ENCODE data around the gene LUC7L2. TPM values are rescaled to one million over a fixed set of nuclear protein-coding genes. Genes with fewer than 3 reads are reported as not detected.
A peak's percentile ranks its signal among the peaks of the same experiment; 100 is the strongest.

Gene LUC7L2
- total RNA-seq, 4 donors from 2014 or later = 29.4 to 77.6 (median 50.0) TPM

DNA sequence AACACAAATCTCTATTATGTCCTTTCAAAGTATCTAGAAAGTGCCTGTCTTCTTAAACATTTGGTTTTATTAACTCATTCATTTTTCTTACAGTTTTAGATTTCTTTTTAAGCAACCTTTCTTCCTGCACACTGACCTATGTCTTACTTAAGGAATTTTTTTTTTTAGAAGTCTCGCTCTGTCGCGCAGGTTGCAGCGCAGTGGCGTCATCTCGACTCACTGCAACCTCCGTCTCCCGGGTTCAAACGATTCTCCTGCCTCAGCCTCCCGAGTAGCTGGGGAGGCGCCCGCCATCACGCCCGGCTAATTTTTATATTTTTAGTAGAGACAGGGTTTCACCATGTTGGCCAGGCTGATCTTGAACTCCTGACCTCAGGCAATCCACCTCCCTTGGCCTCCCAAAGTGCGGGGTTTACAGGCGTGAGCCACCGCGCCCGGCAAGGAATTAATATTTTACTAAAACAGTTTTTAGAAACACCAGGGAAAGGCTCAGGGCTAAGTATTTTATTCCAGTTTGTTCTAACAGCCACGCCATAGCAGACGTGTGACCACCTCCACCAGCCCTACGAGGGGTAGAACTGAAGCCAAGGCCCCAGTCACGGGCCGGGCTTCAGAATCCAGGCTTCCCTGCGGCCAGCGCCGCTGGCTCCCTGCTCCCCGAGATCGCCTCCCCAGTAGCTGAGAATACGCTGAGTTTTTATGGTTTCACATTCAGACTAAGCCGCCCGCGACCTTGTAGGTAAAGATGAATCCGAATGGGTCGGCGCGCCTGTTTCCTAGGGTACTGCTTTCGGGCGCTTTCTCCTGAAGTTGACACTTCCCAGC lies 941 bp upstream of the LUC7L2 start:
- Histone ChIP-seq H3K4me1 (peaks cover 22 to 44% (median 24%) of the 10 kb centered on the region in 3 donors), H3K27ac (peak overlapping the region; percentile 97 to 100 (median 100)), H3K4me3 (peak overlapping the region; percentile 80 to 100 (median 92)), H3K9me3 (no peaks in the 10 kb centered on the region), H3K27me3 (no peaks in the 10 kb centered on the region), H3K36me3 (peaks cover 0 to 8% (median 0%) of the 10 kb centered on the region in 3 donors)
- DNase-seq = peak; percentile 56
- 2 to 10% methylated on average over 10 to 26 of the region's 39 CpGs for WGBS, 2 donors
- intact Hi-C loops (cut with DNase I) = no loop called here
- TF ChIP-seq, protein P1, sequence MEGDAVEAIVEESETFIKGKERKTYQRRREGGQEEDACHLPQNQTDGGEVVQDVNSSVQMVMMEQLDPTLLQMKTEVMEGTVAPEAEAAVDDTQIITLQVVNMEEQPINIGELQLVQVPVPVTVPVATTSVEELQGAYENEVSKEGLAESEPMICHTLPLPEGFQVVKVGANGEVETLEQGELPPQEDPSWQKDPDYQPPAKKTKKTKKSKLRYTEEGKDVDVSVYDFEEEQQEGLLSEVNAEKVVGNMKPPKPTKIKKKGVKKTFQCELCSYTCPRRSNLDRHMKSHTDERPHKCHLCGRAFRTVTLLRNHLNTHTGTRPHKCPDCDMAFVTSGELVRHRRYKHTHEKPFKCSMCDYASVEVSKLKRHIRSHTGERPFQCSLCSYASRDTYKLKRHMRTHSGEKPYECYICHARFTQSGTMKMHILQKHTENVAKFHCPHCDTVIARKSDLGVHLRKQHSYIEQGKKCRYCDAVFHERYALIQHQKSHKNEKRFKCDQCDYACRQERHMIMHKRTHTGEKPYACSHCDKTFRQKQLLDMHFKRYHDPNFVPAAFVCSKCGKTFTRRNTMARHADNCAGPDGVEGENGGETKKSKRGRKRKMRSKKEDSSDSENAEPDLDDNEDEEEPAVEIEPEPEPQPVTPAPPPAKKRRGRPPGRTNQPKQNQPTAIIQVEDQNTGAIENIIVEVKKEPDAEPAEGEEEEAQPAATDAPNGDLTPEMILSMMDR (IDR thresholded peaks at IDR 0.05) = no peak
- TF ChIP-seq POLR2A (IDR thresholded peaks at IDR 0.05) = no peak

DNA sequence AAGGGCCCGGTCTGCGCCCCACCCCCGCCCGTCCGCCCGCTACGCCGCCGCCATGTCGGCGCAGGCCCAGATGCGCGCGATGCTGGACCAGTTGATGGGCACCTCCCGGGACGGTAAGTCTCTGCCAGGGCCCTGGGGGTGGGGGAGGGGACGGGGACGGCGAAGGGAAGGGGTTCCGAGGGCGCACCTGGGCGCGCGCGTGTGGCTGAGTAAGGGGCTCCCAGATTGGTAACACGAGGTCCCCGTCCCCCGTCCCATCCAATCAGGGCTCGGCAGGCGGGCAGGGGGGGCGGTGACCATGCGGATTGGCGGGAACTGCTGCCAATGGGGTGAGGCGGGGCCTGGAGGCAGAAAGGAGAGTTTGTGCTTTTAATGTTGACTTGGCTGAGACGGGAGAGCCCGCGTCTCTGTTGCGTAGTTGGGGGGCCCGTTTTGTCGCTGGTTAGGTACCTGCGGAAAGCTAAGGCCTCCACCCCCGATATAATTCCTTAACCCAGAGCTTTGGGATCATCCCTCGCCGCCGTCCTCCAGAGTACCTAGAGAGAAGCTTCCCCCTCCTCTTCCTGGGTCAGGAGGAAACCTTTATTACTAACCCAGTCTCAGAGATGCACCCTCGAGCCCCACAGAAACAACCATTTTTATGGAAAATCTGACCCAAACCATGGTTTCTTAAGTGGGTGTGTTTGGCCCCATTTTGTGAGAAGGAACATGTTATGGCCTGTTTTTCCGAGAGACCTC lies 685 bp downstream of the LUC7L2 start:
- Histone ChIP-seq H3K4me1 (peaks cover 22 to 60% (median 28%) of the 10 kb centered on the region in 3 donors), H3K27me3 (no peaks in the 10 kb centered on the region), H3K9me3 (no peaks in the 10 kb centered on the region), H3K27ac (peak overlapping the region; percentile 97 to 100 (median 100)), H3K4me3 (peak overlapping the region; percentile 80 to 100 (median 92)), H3K36me3 (peaks cover 0 to 23% (median 0%) of the 10 kb centered on the region in 3 donors)
- peak; percentile 84 for DNase-seq
- TF ChIP-seq, protein P1 (IDR thresholded peaks at IDR 0.05) = no peak
- TF ChIP-seq POLR2A (IDR thresholded peaks at IDR 0.05) = peak in 3 of 4 donors; percentile 57 to 75 (median 60)
- intact Hi-C loops (cut with DNase I) = no loop called here
- 0% methylated on average over 6 to 24 of the region's 47 CpGs for WGBS, 2 donors

DNA sequence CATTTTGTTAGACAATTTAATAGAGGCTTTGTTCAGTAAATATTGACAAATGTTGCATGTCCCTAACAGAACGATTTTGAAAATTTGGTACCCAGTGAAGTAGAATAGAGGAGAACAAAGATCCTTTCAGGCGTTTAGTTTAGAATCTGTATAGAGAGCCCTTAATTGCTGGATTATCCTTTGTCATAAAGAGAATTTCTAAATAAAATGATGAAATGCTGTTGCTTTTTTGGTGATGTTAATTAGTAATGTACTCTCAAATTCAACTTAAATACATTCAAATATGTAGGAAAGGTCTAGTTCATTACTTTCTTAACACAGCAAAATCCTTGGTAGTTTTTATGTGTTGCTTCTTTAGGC lies 1.2 kb downstream of the LUC7L2 start:
- H3K36me3 ChIP-seq = peaks cover 0 to 29% (median 0%) of the 10 kb centered on the region in 3 donors
- no peak for DNase-seq
- H3K4me3 ChIP-seq = peak overlapping the region; percentile 80 to 100 (median 92)
- H3K4me1 ChIP-seq = peaks cover 22 to 66% (median 28%) of the 10 kb centered on the region in 3 donors
- TF ChIP-seq, protein P1 (IDR thresholded peaks at IDR 0.05) = no peak
- H3K9me3 ChIP-seq = no peaks in the 10 kb centered on the region
- H3K27me3 ChIP-seq = no peaks in the 10 kb centered on the region
- whole genome bisulfite sequencing, 2 donors = 0% methylated on average over 2 of the region's 2 CpGs
- H3K27ac ChIP-seq = peak overlapping the region; percentile 97 to 100 (median 100)
- intact Hi-C loops (cut with DNase I) = no loop called here

DNA sequence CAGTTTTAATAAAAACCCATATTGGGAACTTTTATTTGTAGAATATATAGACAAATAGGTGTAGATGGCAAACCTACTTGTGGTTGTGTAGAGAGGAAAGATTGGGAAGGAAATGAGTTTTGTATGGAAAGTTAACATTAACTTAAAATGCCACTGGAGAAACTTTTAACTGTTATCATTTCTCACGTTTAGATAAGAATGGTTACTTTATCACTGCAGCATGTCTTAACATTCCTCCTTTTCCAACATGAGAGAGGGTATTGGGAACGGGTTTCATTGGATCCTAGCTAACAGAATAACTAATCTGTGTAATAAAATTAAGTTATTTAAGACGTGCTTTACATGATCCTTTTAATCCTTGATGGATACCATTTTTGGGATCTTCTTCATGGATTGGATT lies 1.8 kb downstream of the LUC7L2 start:
- peak overlapping the region in 3 of 4 donors; percentile 84 to 100 (median 99) for H3K4me3 ChIP-seq
- H3K27me3 ChIP-seq = no peaks in the 10 kb centered on the region
- peaks cover 22 to 72% (median 28%) of the 10 kb centered on the region in 3 donors for H3K4me1 ChIP-seq
- no peak for DNase-seq
- peak overlapping the region in 2 of 4 donors; percentile 99 to 100 for H3K27ac ChIP-seq
- 10 to 12% methylated on average over 3 of the region's 3 CpGs for WGBS, 2 donors
- H3K36me3 ChIP-seq = peaks cover 0 to 33% (median 0%) of the 10 kb centered on the region in 3 donors
- intact Hi-C loops (cut with DNase I) = no loop called here
- H3K9me3 ChIP-seq = no peaks in the 10 kb centered on the region
- TF ChIP-seq, protein P1 (IDR thresholded peaks at IDR 0.05) = no peak
- TF ChIP-seq POLR2A (IDR thresholded peaks at IDR 0.05) = no peak

DNA sequence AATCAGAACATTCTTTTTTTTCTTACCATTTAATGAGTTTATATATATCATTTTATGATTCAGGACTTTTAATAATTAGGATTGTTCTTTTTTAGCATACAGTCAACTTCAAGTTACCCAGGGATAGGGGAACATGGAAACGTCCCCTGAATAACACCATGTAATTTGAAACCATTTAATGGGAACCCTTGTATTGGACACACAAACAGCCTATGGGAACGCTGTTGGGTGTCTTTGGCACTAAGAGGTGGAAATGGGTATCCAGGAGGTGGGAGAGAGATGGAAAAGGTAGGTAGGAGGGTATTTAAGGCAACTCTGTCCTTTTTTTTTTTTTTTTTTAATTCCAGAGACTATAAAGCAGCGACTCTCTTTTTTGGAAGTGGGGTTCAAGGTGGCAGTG lies 2.6 kb downstream of the LUC7L2 start:
- Histone ChIP-seq H3K9me3 (no peaks in the 10 kb centered on the region), H3K4me3 (no peak overlapping the region), H3K4me1 (peaks cover 22 to 79% (median 28%) of the 10 kb centered on the region in 3 donors), H3K36me3 (peaks cover 0 to 39% (median 0%) of the 10 kb centered on the region in 3 donors), H3K27ac (no peak overlapping the region), H3K27me3 (no peaks in the 10 kb centered on the region)
- TF ChIP-seq POLR2A (IDR thresholded peaks at IDR 0.05) = no peak
- TF ChIP-seq, protein P1 (IDR thresholded peaks at IDR 0.05) = no peak
- DNase-seq = no peak
- intact Hi-C loops (cut with DNase I) = no loop called here
- 47 to 53% methylated on average over 3 of the region's 3 CpGs for WGBS, 2 donors

Measured in esophagus squamous epithelium (tissue), 5 donors.